ENCODE measurements around the gene ATP2B2.

DNA sequence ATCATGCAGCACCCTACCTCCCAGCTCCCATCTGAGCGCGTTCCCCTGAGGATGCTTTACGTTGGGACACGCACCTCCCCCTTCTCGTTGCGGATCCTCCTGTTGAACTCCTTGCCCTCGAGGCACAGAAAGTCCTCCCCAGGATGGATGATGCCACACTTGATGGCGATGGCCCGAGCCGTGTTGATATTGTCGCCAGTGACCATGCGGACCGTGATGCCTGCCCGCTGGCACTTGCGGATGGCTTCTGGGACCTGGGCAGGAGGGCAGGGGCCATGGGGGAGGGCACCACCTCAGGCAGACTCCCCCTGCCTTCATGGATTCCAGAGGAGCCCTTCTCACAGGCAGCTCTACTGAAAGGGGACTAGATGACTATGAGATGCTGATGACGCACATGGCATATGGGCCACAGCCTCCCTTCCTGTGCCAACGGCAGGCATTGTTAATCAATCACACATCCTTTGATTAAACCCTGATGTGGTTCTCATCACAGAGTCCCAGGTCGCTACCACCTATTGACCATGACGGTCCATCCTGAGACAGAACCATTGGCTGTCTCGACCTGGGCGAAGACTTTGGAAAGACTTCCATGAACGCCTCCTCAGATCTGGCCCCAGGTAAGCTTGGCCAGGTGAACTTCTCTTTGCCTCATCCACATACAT, 154.9 kb downstream of the ATP2B2 start:
- TF ChIP-seq POLR2A (IDR thresholded peaks at IDR 0.05; ENCODE audit: control extremely low read depth in 1 of 2, low read depth in 2 of 2, low read length in 2 of 2) (no peak), TAF7 (optimal IDR thresholded peaks at IDR 0.05; ENCODE audit: borderline replicate concordance, low read depth, low read length) (no peak), SUZ12 (IDR thresholded peaks at IDR 0.05; ENCODE audit: low read length) (no peak), RAD21 (IDR thresholded peaks at IDR 0.05 in 1 of 2, conservative IDR thresholded peaks at IDR 0.05 in 1 of 2; ENCODE audit: low read depth in 2 of 2, low read length in 2 of 2) (no peak), POLR2AphosphoS5 (IDR thresholded peaks at IDR 0.05; ENCODE audit: low read depth, low read length) (no peak), JUND (IDR thresholded peaks at IDR 0.05; ENCODE audit: low read length) (no peak), EP300 (IDR thresholded peaks at IDR 0.05; ENCODE audit: borderline replicate concordance in 1 of 2, low read depth in 2 of 2, low read length in 2 of 2) (no peak), SAP30 (IDR thresholded peaks at IDR 0.05; ENCODE audit: insufficient read depth, insufficient replicate concordance, low read length) (no peak), CTCF (IDR thresholded peaks at IDR 0.05; ENCODE audit: control extremely low read depth in 1 of 3, insufficient read depth in 1 of 3, low read depth in 1 of 3, low read length in 3 of 3) (no peak)

Data from H1 (cell line).